ENCODE results near the gene SEC14L5. TPM values are rescaled to one million over a fixed set of nuclear protein-coding genes. Genes with fewer than 3 reads are reported as not detected.

Gene SEC14L5
- total RNA-seq, 4 donors from 2014 or later, result 0.83 to 1.8 (median 1.1) TPM

DNA sequence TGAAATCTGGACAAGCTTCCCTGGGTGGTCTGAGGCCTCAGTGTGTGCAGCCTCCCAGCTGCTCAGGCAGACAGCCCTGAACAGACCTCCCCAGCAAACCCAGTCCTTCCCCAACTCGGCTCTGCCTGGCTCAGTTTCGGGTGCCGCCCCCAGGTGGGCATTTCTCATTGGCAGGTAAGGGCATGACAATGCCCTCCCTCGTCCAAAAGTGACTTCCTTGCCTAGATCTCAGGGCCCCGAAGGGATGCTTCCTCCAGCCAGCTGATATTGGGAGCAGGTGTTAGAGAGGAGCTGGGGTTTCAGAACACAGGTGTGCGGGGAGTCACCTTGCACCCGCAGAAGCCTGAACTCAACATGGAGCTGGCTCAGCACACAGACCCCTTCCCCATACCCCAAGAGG, 17.4 kb upstream of the SEC14L5 start:
- Histone ChIP-seq H3K27ac (replicated peaks in 1 of 4) (peak overlapping the region in 1 of 4 donors; percentile 0), H3K36me3 (no peaks in the 10 kb centered on the region), H3K4me1 (peaks cover 44 to 62% (median 59%) of the 10 kb centered on the region in 4 donors), H3K4me3 (no peak overlapping the region), H3K9me3 (no peaks in the 10 kb centered on the region), H3K27me3 (peaks cover 0 to 19% (median 2%) of the 10 kb centered on the region in 4 donors)
- TF ChIP-seq POLR2A (IDR thresholded peaks at IDR 0.05; ENCODE audit: low read depth) (no peak), POLR2AphosphoS5 (IDR thresholded peaks at IDR 0.05) (no peak), CTCF (IDR thresholded peaks at IDR 0.05) (no peak), EP300 (IDR thresholded peaks at IDR 0.05) (no peak)
- 64% methylated on average over 6 of the region's 7 CpGs for WGBS
- no peak for DNase-seq (ENCODE audit: extremely low spot score)
- intact Hi-C loops (cut with DNase I), result no loop called here

DNA sequence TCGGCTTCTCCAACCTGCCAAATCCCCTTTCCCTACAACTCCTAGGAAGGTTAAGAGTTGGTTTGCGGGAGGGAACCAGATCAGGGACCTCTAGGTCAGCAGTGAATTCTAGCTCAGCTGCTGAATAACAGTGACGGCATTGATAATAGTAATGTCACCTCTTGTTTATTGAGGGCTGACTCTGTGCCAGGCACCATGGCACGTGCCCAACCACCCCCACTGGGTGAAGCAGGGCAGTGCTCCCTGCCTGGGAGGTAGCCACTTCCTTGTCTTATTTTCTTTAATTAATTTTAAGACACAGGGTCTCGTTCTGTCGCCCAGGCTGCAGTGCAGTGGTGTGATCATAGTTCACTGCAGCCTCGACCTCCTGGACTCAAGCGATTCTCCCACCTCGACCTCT, 15.6 kb upstream of the SEC14L5 start:
- peak overlapping the region; percentile 87 to 89 (median 88) for H3K27ac ChIP-seq (replicated peaks in 1 of 4)
- H3K9me3 ChIP-seq, result no peaks in the 10 kb centered on the region
- peaks cover 37 to 49% (median 46%) of the 10 kb centered on the region in 4 donors for H3K4me1 ChIP-seq
- TF ChIP-seq EP300 (IDR thresholded peaks at IDR 0.05), result no peak
- TF ChIP-seq POLR2A (IDR thresholded peaks at IDR 0.05; ENCODE audit: low read depth), result no peak
- TF ChIP-seq POLR2AphosphoS5 (IDR thresholded peaks at IDR 0.05), result no peak
- TF ChIP-seq CTCF (IDR thresholded peaks at IDR 0.05), result no peak
- peak overlapping the region in 1 of 4 donors; percentile 13 for H3K4me3 ChIP-seq
- no peak for DNase-seq (ENCODE audit: extremely low spot score)
- H3K36me3 ChIP-seq, result no peaks in the 10 kb centered on the region
- peaks cover 0 to 2% (median 0%) of the 10 kb centered on the region in 4 donors for H3K27me3 ChIP-seq
- intact Hi-C loops (cut with DNase I), result no loop called here
- WGBS, result 64% methylated on average over 9 of the region's 9 CpGs

DNA sequence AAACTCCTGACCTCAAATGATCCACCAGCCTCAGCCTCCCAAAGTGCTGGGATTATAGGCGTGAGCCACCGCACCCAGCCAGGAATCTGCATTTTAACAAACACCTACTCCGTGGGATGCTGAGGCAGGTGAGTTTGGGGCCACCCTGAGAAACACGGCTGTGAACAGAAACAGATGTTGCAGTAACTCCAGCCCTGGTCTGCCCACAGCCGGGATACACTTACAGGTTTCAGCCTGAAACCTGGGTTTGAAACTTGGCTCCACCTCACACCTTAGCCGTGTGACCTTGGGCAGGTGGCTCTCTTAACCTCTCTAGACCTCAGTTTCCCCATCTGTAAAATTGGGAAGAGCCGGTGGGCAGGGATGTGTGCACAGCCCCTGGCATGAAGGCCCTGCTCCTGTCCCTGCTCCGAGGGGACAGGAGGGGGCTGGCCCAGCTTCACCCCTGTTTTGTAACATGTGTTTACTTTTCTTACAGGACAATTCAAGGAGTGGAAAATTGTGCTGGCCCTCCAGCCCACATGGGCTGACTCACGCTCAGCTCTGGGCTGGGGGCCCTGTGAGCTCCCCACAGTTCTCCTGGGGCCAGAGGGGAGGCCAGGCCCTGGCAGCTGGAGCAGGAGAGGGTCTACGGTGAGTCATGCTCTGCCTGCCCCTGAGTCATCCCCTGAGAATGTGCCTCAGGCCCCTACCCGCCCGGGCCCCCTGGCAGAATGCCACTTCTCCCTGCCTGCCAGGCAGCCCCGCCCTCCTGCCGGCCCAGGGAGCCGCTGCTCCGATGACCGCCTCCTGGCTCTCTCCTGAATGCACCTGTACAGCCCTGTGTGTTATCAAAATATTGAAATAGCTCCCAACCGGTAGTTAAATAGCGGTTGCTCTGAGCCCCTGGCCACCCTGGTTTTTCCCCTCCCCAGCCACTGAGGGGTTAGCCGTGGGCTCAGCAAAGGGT, 13.5 kb upstream of the SEC14L5 start:
- DNase-seq (ENCODE audit: extremely low spot score), result peak; percentile 97
- no peaks in the 10 kb centered on the region for H3K36me3 ChIP-seq
- TF ChIP-seq POLR2AphosphoS5 (IDR thresholded peaks at IDR 0.05) (peak; percentile 85 to 88), POLR2A (IDR thresholded peaks at IDR 0.05; ENCODE audit: low read depth) (no peak)
- H3K9me3 ChIP-seq, result no peaks in the 10 kb centered on the region
- intact Hi-C loops (cut with DNase I), result no loop called here
- H3K27me3 ChIP-seq, result no peaks in the 10 kb centered on the region
- peaks cover 37 to 44% (median 42%) of the 10 kb centered on the region in 4 donors for H3K4me1 ChIP-seq
- H3K27ac ChIP-seq (replicated peaks in 1 of 4), result peak overlapping the region; percentile 87 to 89 (median 88)
- WGBS, result 36% methylated on average over 12 of the region's 20 CpGs
- H3K4me3 ChIP-seq, result peak overlapping the region in 3 of 4 donors; percentile 4 to 15 (median 8)

DNA sequence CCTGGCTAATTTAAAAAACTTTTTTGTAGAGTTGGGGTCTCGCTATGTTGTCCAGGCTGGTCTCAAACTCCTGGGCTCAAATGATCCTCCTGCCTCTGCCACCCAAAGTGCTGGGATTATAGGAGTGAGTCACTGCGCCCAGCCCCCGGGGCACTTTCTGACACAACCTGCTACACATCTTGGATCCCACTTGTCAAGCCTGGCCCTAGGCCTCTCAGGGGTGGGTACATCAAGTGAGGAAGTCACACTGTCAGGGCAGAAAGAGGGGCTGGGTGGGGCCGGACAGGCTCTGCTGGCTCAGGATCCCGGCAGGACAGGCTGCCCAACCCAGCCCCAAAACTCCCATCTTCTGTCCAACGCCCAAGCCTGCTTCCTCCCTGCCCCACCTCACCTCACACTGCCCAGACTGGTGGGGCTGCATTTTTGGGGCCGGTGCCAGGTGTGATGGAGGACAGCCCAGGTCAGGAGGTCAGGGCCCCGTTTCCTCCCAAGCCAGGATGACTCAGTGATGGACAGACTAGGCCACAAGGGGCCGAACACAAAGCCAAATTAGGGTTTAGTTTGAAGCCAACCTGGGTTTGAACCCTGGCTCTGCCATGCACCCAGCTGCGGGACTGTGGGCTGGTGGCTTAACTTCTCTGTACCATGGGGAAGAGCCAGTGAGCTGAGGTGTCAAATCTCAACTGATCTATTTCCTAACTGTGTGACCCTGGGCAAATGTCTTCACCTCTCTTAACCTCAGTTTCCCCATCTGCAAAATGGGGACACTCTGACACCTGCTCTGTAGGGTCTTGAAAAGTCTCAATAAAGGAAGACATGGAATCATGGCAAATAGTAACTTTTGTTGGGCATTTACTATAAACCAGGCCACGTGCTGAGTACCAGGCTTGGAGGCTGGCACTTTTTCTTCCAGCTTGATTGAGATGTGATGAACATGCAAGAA, 12.3 kb upstream of the SEC14L5 start:
- Histone ChIP-seq H3K27ac (replicated peaks in 1 of 4) (peak overlapping the region; percentile 87 to 89 (median 88)), H3K9me3 (no peaks in the 10 kb centered on the region), H3K4me3 (peak overlapping the region in 1 of 4 donors; percentile 8), H3K27me3 (no peaks in the 10 kb centered on the region), H3K4me1 (peaks cover 37 to 44% (median 42%) of the 10 kb centered on the region in 4 donors), H3K36me3 (no peaks in the 10 kb centered on the region)
- no peak for DNase-seq (ENCODE audit: extremely low spot score)
- 53% methylated on average over 10 of the region's 11 CpGs for WGBS
- TF ChIP-seq POLR2AphosphoS5 (IDR thresholded peaks at IDR 0.05), result no peak
- no peak for TF ChIP-seq EP300 (IDR thresholded peaks at IDR 0.05)
- no peak for TF ChIP-seq CTCF (IDR thresholded peaks at IDR 0.05)
- TF ChIP-seq POLR2A (IDR thresholded peaks at IDR 0.05; ENCODE audit: low read depth), result no peak
- intact Hi-C loops (cut with DNase I), result no loop called here

All from esophagus muscularis mucosa (tissue), 4 donors.